Measurements from ENCODE around the gene TTC39C.
"Not testable (repeated sequence)": the region's sequence is repeated elsewhere in the genome, so short reads cannot be mapped to it uniquely, and the experiment has no call there.

The TTC39C gene

GRCh38 chr18:24054130-24054529 is 39.6 kb downstream of the TTC39C start:
- DNase-seq (ENCODE audit: low spot score), result peak; percentile 49

- DNase-seq (ENCODE audit: low spot score), result no peak
Observed at GRCh38 chr18:24055009-24055804, 40.7 kb downstream of the TTC39C start.

DNA sequence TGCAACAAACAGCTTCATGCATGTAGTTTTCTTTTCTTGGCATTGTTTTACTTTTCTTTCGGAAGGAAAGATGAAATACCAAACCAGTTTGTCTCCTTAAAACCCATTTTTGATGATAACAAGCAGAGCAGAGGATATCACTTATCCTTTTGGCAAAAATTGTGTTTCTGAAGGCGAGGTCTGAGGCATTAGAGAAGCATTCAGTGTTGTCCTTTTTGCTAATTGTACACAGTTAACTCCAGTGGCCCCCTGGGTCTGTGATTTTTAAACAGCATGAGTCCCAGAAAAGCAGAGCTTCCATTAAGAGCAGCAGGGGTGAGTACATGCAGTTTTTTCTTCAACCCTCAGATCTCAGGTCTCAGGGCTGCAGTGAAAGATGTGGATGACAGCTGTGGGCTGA is 41.3 kb downstream of the TTC39C start:
- no peak for DNase-seq (ENCODE audit: low spot score)

DNA sequence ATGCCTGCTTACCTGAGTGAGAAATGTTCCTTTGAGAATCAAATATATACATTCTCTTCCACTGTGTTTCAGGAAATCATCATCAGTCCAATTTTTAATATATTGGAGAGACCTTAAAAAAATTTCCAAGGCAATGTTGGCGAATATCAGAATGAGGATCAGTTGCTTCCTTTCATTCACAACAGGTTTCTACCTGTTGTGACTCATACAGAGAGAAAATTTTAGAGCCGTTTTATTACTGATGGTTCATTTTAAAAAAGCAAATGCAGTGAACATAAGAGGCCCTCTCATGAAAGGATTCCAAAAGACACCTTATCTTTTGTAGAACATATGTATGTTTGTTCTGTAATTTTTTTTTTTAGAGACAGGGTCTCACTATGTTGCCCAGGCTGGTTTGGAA is 42.0 kb downstream of the TTC39C start:
- DNase-seq (ENCODE audit: low spot score), result no peak

GRCh38 chr18:24057804-24058203 is 43.2 kb downstream of the TTC39C start:
- no peak for DNase-seq (ENCODE audit: low spot score)

GRCh38 chr18:24059385-24059784 is 44.8 kb downstream of the TTC39C start:
- DNase-seq (ENCODE audit: low spot score), result not testable (repeated sequence)

- no peak for DNase-seq (ENCODE audit: low spot score)
Observed at GRCh38 chr18:24060644-24061043, 46.1 kb downstream of the TTC39C start.

DNA sequence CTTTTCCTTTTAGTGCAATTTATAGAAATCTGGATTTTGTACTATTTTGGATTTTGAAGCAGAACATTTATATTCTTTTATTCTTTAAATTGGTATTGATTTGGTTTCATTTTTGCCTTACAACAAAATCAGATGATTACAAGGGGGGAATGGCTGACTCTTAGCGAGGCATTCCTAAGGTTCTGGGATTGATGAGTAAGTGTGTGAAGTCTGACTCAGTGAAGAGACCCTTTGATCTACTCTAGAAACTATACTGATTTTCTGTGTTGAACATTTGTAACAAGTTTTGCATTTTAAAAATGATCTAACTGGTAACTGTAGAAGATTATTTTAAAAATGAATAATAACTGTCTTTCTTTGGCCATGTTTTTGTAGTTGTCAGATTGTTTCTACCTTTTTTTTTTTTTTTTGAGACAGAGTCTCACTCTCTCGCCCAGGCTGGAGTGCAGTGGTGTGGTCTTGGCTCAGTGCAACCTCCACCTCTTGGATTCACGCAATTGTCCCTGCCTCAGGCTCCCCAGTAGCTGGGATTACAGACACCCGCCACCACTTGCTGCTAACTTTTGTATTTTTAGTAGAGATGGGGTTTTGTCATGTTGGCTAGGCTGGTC is 48.7 kb downstream of the TTC39C start:
- peak; percentile 51 for DNase-seq (ENCODE audit: low spot score)

DNA sequence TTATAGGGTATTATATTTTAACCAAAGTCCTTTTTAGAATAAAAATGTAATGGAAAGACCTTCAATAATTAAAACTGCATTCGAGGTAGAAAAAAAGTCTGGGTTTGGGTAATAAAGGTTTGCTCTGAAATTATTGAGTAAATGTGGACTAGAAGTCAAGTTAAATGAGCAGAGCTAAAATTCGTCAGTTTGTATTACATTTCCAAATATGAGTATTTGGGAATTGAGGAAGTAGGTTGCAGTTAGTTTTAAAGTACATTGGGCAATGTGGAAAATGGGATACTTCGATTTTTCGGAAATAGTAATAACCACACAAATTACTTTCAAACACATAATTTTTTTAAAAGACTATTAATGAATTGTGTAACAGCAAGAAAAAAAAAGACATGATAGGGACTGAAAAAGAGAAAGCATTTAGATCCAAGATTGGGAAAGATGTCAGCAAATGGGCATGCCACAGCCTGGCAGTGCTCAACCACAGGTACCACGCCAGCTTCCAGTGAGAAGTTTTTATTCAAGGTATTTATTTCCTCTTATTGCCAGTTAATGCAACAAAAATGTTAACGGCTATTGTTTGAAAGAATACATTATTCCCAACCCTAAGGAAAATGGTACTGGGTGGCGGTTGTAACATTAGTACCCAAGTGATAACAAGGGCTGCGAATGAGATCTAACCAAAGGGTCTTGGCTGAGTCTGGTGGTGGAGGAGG is 50.0 kb downstream of the TTC39C start:
- no peak for DNase-seq (ENCODE audit: low spot score)

- no peak for DNase-seq (ENCODE audit: low spot score)
Observed at GRCh38 chr18:24065906-24066305, 51.4 kb downstream of the TTC39C start.

- DNase-seq (ENCODE audit: low spot score), result no peak
Observed at GRCh38 chr18:24068945-24069693, 54.6 kb downstream of the TTC39C start.

DNA sequence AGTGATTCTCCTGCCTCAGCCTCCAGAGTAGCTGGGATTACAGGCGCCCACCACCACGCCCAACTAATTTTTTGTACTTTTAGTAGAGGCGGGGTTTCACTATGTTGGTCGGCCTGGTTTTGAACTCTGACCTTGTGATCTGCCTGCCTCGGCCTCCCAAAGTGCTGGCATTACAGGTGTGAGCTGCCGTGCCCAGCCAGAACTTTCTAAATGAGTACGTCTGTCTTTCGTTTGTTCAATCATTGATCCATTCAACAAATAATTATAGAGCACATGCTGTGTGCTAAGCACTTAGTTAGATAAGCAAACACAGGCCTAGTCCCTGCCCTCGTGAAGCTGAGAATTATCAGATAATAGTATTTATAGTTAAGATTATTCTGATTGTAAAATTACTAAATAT is 56.5 kb downstream of the TTC39C start:
- no peak for DNase-seq (ENCODE audit: low spot score)

DNA sequence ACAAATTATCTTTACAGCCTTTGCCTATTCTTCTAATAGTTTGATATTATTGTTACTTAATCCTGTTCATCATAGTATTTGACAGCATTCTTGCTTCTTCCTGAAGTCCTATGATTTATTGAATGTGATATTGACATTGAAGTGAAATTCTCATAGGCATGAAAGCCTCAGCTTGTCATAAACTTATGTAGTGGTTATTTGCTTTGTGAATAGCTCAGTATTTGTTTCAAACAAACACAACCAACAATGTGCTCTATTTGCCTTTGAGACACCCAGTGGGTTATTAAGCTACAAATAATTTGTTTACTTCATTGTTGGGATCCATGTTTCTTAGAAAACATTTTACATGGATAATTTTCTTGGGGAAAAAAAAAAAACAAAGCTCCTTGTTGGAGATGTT is 57.2 kb downstream of the TTC39C start:
- no peak for DNase-seq (ENCODE audit: low spot score)

DNA sequence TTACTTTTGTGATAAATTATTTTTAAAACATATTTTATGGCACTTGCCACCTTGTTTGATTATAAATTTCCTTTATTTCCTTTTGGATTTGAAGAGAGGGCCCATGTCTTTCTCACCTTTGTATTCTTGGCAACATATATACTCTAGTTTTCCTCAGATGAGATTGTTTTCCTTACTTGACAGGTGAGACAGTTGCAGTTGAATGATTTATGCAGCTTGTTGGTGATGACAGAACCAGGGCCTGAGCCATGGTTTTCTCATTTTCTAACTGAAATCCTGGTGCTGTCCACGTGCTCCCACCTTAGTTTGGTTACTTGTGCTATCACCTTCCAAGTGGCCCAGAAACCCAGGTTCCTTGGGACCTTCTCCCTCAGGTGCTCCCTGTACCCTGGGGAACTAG is 58.2 kb downstream of the TTC39C start:
- DNase-seq (ENCODE audit: low spot score), result no peak

DNA sequence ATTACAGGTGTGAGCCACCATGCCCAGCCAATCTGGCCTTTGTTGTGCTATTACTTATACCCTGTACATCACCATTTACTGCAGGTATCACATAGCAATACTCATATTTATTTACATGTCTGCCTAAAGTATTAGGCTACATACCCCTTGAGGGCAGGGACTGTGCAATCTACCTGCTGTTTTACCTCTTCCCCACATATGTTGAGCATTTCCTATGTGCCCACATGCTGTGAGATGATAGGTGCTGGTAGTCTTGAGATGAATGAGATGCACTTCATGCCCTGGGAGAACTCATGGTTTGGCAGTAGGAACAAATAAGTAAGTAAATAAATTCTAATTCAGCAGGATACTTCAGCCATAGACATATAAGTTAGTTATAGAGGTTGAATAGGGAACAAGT is 59.2 kb downstream of the TTC39C start:
- no peak for DNase-seq (ENCODE audit: low spot score)

DNA sequence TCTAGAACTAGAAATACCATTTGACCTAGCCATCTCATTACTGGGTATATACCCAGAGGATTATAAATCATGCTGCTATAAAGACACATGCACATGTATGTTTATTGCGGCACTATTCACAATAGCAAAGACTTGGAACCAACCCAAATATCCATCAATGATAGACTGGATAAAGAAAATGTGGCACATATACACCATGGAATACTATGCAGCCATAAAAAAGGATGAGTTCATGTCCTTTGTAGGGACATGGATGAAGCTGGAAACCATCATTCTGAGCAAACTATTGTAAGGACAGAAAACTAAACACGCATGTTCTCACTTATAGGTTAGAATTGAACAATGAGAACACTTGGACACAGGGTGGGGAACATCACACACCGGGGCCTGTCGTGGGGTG is 60.2 kb downstream of the TTC39C start:
- DNase-seq (ENCODE audit: low spot score), result not testable (repeated sequence)

DNA sequence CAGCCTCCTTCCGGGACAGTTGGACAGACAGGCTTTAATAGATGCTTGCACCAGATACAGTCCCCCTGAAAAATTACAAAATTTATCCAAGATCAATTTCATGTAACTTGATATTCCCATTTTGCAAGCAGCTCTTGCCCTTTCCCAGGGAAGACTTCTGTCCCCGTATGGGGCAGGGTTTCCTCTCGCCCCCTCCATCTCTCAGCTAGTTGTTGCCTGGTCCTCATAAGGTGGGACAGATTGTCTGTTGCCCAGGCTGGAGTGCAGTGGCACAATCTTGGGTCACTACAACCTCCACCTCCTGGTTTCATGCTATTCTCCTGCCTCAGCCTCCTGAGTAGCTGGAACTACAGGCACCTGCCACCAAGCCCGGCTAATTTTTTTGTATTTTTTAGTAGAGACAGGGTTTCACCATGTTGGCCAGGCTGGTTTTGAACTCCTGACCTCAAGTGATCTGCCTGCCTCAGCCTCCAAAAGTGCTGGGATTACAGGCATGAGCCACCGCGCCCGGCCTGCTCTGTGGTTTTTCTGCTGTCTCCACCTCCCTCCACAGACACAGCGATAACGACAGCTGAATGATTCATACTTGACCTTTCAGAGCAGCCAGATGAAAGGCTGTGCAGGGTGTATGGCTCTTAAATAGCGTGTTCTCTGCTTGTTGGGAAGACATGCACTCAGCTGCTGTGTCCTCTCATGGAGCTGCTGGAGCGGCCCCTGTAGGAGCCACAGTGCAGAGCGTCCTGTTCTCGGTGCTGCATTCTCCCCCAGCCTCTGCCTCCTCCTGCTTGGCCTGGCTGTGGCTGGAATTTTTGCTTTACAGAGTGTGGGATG is 61.4 kb downstream of the TTC39C start:
- peak; percentile 93 for DNase-seq (ENCODE audit: low spot score)

- DNase-seq (ENCODE audit: low spot score), result no peak
Observed at GRCh38 chr18:24076950-24077349, 62.4 kb downstream of the TTC39C start.

GRCh38 chr18:24078391-24078790 is 63.8 kb downstream of the TTC39C start:
- DNase-seq (ENCODE audit: low spot score), result no peak

- no peak for DNase-seq (ENCODE audit: low spot score)
Observed at GRCh38 chr18:24080861-24081260, 66.3 kb downstream of the TTC39C start.

GRCh38 chr18:24083550-24083949 is 69.0 kb downstream of the TTC39C start:
- no peak for DNase-seq (ENCODE audit: low spot score)

DNA sequence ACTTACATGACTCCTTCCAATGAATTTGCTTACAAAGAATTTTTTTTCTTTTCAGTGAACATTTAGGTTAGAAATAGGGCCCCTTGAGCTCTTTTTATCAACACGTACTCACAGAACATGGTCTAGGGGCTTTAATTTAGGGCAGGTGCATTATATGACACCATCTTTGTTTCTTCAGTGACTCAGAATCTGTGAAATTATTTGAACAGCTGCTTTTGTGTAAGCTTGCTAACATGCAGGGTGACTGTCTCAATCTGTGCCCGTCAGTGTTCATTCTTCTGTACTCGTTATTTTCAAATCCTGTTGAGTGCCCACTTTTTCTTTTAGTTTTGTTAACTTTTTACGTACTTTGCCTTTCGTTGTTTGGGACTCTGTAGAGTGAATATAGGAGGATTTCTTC is 71.5 kb downstream of the TTC39C start:
- DNase-seq (ENCODE audit: low spot score), result no peak
